NT2/D1 (cell line): ENCODE data around the gene TEPSIN.

Experiments used
- DNase-seq: peaks from one replicate; pipeline ENCODE4 v3.0.0-alpha.2; 2011; ENCODE audit warnings: low read depth, low spot score
- H3K27me3 ChIP-seq: 2 replicates; pipeline ENCODE4 v1.6.0; 2011; ENCODE audit warnings: mild to moderate bottlenecking; ENCODE audit not compliant: insufficient read length, insufficient read depth
- H3K36me3 ChIP-seq: 2 replicates; pipeline ENCODE4 v1.6.1; 2011; ENCODE audit warnings: mild to moderate bottlenecking, low read length, mixed read lengths; ENCODE audit not compliant: insufficient read depth, insufficient read length
- H3K4me1 ChIP-seq: 2 replicates; pipeline ENCODE4 v1.5.1; 2011; ENCODE audit not compliant: insufficient read depth, insufficient read length
- H3K4me3 ChIP-seq: 2 replicates; pipeline ENCODE4 v1.5.1; 2011; ENCODE audit warnings: low read depth; ENCODE audit not compliant: insufficient read length
- H3K9ac ChIP-seq: 2 replicates; pipeline ENCODE4 v1.6.0; 2011; ENCODE audit warnings: low read depth; ENCODE audit not compliant: insufficient read length
- H3K9me3 ChIP-seq: 2 replicates; pipeline ENCODE4 v1.5.1; 2011; ENCODE audit warnings: mild to moderate bottlenecking, low read length; ENCODE audit not compliant: insufficient read depth
- SUZ12 ChIP-seq: IDR thresholded peaks from 2 replicates; pipeline ENCODE4 v1.6.1; 2011; ENCODE audit not compliant: insufficient read length, insufficient read depth; ENCODE audit errors: extremely low read depth
- YY1 ChIP-seq: IDR thresholded peaks from 2 replicates; pipeline ENCODE4 v1.6.1; 2011; ENCODE audit not compliant: insufficient read length, insufficient read depth
- ZNF274 ChIP-seq: IDR thresholded peaks from 2 replicates; pipeline ENCODE4 v1.6.1; 2011; ENCODE audit warnings: mild to moderate bottlenecking, low read depth, low read length

Gene TEPSIN

DNA sequence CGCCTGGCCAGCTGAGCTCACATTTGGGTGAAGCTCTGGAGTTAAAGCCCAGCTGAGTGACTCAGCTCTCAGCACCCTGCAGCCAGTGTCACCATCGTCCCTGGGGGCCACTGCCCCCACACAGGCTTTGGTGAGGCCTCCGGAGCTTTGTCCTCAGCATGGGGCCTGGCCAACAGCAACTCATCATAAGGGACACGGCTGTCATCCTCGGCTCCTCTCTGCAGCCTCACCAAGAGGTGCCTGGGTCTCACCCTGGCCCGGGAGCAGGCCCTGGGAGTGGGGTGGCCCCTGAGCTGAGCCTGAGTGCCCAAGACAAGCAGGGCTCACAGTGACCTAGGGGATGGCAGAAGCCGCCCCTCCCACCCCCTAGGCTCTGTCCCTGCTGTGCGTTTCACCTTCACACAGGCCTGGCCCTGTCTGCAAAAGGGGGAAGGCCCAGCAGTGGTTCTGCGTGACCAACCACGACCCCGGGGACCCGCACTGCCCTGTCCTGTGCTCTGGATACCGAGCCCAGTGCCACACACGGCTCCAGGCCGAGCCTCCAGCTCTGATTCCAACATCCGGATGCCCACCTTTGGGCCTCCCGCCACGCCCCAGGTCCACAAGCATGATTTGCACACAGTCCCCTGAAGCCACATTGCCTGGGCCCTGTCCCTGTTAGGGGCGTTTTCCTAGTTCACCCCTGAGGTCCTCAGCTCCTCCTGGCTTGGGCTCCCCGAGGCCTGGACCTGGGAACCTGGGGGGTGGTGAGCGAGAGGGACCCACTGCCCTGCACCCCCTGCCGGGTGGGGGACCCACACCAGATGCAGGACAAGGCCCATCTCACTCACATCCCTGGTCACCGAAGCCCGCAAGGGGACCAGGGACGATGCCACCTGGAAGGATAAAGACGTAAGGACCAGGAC, 51.0 kb downstream of the TEPSIN start:
- no peak for TF ChIP-seq SUZ12
- TF ChIP-seq YY1, result no peak
- no peak for TF ChIP-seq ZNF274
- no peak overlapping the region for H3K4me3 ChIP-seq
- H3K27me3 ChIP-seq, result no peaks in the 10 kb centered on the region
- DNase-seq, result no peak
- H3K4me1 ChIP-seq, result peaks cover 16% of the 10 kb centered on the region
- H3K9ac ChIP-seq, result no peak overlapping the region
- peaks cover 7% of the 10 kb centered on the region; the same call in 1 of the 2 replicates for H3K9me3 ChIP-seq
- H3K36me3 ChIP-seq, result peaks cover 45% of the 10 kb centered on the region

GRCh38 chr17:81187120-81187519, 51.7 kb downstream of the TEPSIN start:
- DNase-seq, result no peak
- H3K4me1 ChIP-seq, result peaks cover 12% of the 10 kb centered on the region
- no peak overlapping the region for H3K4me3 ChIP-seq
- H3K9ac ChIP-seq, result no peak overlapping the region
- peaks cover 45% of the 10 kb centered on the region for H3K36me3 ChIP-seq
- TF ChIP-seq SUZ12 (no peak), YY1 (no peak), ZNF274 (no peak)
- H3K9me3 ChIP-seq, result peaks cover 7% of the 10 kb centered on the region; the same call in 1 of the 2 replicates
- no peaks in the 10 kb centered on the region for H3K27me3 ChIP-seq

DNA sequence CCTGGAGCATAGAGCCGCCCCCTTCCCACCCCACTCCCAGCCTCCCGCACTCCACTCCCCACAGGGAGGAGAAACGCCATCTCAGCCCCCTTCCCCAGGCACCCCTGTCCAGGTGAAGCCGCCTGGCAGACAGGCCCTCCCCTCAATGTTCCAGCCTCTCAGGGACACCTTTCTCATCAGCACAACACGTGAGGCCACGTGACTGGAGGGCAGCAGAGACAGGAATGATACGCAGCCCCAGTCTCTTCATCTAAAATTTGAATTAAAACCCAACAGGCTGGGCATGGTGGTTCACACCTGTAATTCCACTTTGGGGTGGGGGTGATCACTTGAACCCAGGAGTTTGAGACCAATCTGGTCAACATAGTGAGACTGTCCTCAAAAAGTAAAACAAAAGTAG, 52.7 kb downstream of the TEPSIN start:
- no peak overlapping the region for H3K4me3 ChIP-seq
- H3K36me3 ChIP-seq, result peaks cover 37% of the 10 kb centered on the region
- no peak for DNase-seq
- H3K9me3 ChIP-seq, result peaks cover 7% of the 10 kb centered on the region; the same call in 1 of the 2 replicates
- no peaks in the 10 kb centered on the region for H3K27me3 ChIP-seq
- H3K9ac ChIP-seq, result no peak overlapping the region
- peaks cover 7% of the 10 kb centered on the region for H3K4me1 ChIP-seq
- no peak for TF ChIP-seq ZNF274
- no peak for TF ChIP-seq SUZ12

GRCh38 chr17:81184555-81184954, 54.3 kb downstream of the TEPSIN start:
- Histone ChIP-seq H3K9me3 (peaks cover 7% of the 10 kb centered on the region; the same call in 1 of the 2 replicates), H3K27me3 (no peaks in the 10 kb centered on the region), H3K4me3 (no peak overlapping the region), H3K9ac (no peak overlapping the region), H3K4me1 (peaks cover 12% of the 10 kb centered on the region), H3K36me3 (peaks cover 21% of the 10 kb centered on the region)
- no peak for TF ChIP-seq SUZ12
- TF ChIP-seq ZNF274, result no peak
- TF ChIP-seq YY1, result no peak
- DNase-seq, result no peak

GRCh38 chr17:81183807-81184206, 55.0 kb downstream of the TEPSIN start:
- Histone ChIP-seq H3K27me3 (no peaks in the 10 kb centered on the region), H3K36me3 (peaks cover 13% of the 10 kb centered on the region), H3K9ac (no peak overlapping the region), H3K4me3 (no peak overlapping the region), H3K9me3 (peaks cover 7% of the 10 kb centered on the region; the same call in 1 of the 2 replicates), H3K4me1 (peaks cover 12% of the 10 kb centered on the region)
- TF ChIP-seq YY1 (no peak), SUZ12 (no peak), ZNF274 (no peak)
- DNase-seq, result no peak

GRCh38 chr17:81183316-81183715, 55.5 kb downstream of the TEPSIN start:
- peaks cover 9% of the 10 kb centered on the region for H3K36me3 ChIP-seq
- no peaks in the 10 kb centered on the region for H3K27me3 ChIP-seq

GRCh38 chr17:81182596-81182995, 56.3 kb downstream of the TEPSIN start:
- Histone ChIP-seq H3K27me3 (no peaks in the 10 kb centered on the region), H3K36me3 (peaks cover 1% of the 10 kb centered on the region), H3K4me3 (no peak overlapping the region), H3K9ac (no peak overlapping the region), H3K4me1 (peaks cover 11% of the 10 kb centered on the region), H3K9me3 (peaks cover 7% of the 10 kb centered on the region; the same call in 1 of the 2 replicates)
- DNase-seq, result no peak
- TF ChIP-seq SUZ12 (no peak), YY1 (no peak), ZNF274 (no peak)

More at GRCh38 chr17:81183316-81183715, 55.5 kb downstream of the TEPSIN start:
- Histone ChIP-seq H3K4me3 (no peak overlapping the region), H3K9ac (no peak overlapping the region), H3K9me3 (peaks cover 7% of the 10 kb centered on the region; the same call in 1 of the 2 replicates), H3K4me1 (peaks cover 12% of the 10 kb centered on the region)
- DNase-seq, result no peak
- TF ChIP-seq SUZ12 (no peak), ZNF274 (no peak), YY1 (no peak)
